SKM-1 (cell line): Measurements from ENCODE around the gene TRIM63.

ENCODE experiments used
- DNase-seq: peaks from one replicate; lab custom pipeline; 2025; ENCODE audit not compliant: unreplicated experiment; lab: John Stamatoyannopoulos, UW

The TRIM63 gene

DNA sequence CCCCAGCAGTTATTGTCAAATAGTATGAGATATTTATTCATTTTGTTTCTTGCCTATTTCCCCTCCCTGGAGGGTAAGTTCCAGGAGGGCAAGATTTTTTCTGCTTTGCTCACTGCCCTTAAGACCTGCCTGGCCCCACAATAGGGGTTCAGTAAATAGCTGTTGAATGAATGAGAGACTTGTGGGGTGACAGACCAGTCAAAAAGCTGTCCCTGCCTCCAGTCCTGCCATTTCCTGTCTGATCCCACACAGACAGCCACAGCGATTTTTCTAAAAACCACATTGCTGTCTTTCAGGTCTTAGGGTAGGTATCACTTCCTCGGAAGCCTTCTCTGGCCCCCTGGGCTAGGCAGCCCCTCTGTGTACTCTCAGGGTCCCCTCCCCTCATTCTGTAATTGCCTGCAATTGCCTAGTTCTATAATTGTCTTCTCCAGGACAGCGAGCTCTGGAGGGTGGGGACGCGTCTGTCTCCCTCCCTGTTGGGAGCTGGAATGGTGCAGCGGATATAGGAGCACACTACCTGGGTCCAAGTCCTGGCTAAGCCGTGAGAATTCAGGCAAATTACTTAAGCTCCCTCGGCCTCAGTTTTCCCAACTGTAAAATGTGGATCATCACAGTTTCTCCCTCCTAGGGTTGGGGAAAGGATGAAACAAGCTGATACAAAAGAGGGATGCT, 47.7 kb downstream of the TRIM63 start:
- no peak for DNase-seq

GRCh38 chr1:26017606-26018005, 49.8 kb downstream of the TRIM63 start:
- DNase-seq = no peak

- peak; percentile 50 for DNase-seq
Measured at GRCh38 chr1:26016953-26017545, 50.4 kb downstream of the TRIM63 start.

- peak; percentile 59 for DNase-seq
Measured at GRCh38 chr1:26016258-26016952, 51.0 kb downstream of the TRIM63 start.

DNA sequence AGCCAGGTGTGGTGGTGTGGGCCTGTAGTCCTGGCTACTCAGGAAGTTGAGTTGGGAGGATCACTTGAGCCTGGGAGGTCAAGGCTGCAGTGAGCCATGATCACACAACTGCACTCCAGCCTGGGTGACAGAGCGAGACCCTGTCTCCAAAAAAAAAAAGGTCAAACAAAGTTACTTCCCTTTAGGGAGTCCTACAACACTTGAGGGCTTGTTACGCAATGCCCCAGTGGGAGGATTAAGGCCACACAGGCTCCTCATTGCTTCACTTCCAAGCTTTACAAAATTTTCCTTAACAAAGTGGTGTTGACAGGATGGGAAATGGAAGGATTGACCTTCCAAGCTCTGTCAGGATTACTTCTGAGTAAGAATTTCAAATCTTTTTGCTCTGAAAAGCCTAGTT, 52.1 kb downstream of the TRIM63 start:
- DNase-seq = peak; percentile 62

DNA sequence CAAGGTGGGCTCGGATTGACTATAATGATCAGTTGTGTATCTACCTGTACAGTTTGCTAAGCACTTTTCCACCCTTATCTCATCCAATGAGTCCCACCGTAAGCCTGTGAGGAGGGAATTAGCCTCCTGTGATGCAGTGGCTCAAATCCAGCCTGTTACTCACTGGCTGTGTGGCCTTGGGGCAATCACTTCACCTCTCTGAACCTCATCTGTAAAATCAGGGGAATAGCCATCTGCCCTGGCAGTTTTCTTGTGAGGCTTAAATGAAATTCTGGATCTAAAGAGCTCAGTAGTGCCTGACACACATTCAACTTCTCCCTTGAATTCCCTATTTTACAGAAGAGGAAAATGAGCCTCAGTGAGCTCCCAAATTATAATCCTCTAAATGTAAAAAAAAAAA, 53.3 kb downstream of the TRIM63 start:
- DNase-seq = no peak

- no peak for DNase-seq
Measured at GRCh38 chr1:26012864-26013263, 54.6 kb downstream of the TRIM63 start.

DNA sequence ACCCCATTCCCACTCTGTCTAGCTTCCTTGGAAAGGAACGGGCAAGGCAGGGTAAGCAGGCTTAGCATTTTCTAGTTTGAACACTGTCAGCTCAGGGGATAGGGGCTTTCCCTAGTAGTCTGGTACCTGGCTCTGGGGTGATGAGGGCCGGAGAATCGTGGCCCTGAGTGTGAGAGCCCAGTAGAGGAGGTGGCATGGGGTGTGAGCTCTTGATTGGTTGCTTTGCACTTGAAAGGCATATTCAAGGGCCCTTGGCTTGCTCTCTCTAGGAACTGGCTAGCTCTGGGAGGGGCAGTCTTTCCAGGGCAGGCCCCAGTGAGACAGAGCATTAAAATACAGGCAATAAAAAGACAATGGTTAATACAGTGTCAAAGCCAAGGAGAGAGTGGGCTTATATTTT, 56.6 kb downstream of the TRIM63 start:
- no peak for DNase-seq

- no peak for DNase-seq
Measured at GRCh38 chr1:26009796-26010447, 57.5 kb downstream of the TRIM63 start.

DNA sequence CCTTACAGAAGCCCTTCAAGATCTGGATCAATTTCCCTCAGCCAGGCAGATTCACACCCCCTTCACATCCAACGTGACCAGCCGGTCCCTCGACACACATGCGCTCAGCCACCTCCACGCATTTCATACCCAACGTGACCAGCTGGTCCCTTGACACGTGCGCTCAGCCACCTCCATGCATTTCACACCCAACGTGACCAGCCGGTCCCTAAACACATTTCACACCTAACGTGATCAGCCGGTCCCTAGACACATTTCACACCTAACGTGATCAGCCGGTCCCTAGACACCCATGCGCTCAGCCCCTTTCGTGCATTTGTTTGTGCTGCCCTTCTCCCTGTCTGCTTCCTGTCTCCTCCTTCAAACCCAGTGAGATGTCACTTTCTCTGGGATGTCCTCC, 60.7 kb downstream of the TRIM63 start:
- DNase-seq = no peak

GRCh38 chr1:26005434-26006105, 61.9 kb downstream of the TRIM63 start:
- DNase-seq = no peak

GRCh38 chr1:26003756-26004155, 63.7 kb downstream of the TRIM63 start:
- DNase-seq = no peak

- DNase-seq = no peak
Measured at GRCh38 chr1:26003262-26003661, 64.2 kb downstream of the TRIM63 start.
